GM19468 (cell line): Measurements from ENCODE around the gene DAP.

ENCODE experiments used
- ATAC-seq: cut with Tn5 transposase; IDR thresholded peaks from one replicate; pipeline ENCODE4 v1.9.1; 2021; ENCODE audit warnings: mild to moderate bottlenecking, moderate library complexity, moderate number of reproducible peaks; ENCODE audit not compliant: unreplicated experiment; ENCODE audit errors: extremely low read depth

DAP gene

GRCh38 chr5:10695759-10696543 lies 65.1 kb downstream of the DAP start:
- no peak for ATAC-seq

- ATAC-seq: no peak
Measured at GRCh38 chr5:10695055-10695649, 65.9 kb downstream of the DAP start.

GRCh38 chr5:10691826-10692785 lies 68.9 kb downstream of the DAP start:
- no peak for ATAC-seq

GRCh38 chr5:10690460-10691440 lies 70.3 kb downstream of the DAP start:
- no peak for ATAC-seq

GRCh38 chr5:10689391-10690081 lies 71.5 kb downstream of the DAP start:
- no peak for ATAC-seq

- no peak for ATAC-seq
Measured at GRCh38 chr5:10688651-10689171, 72.3 kb downstream of the DAP start.

- no peak for ATAC-seq
Measured at GRCh38 chr5:10686890-10687289, 74.1 kb downstream of the DAP start.

- ATAC-seq: peak; percentile 40
Measured at GRCh38 chr5:10685115-10685521, 75.9 kb downstream of the DAP start.

- peak; percentile 13 for ATAC-seq
Measured at GRCh38 chr5:10684303-10685086, 76.5 kb downstream of the DAP start.

GRCh38 chr5:10682801-10683525 lies 78.1 kb downstream of the DAP start:
- no peak for ATAC-seq

- no peak for ATAC-seq
Measured at GRCh38 chr5:10681731-10682679, 79.0 kb downstream of the DAP start.

- ATAC-seq: no peak
Measured at GRCh38 chr5:10680876-10681481, 80.1 kb downstream of the DAP start.

GRCh38 chr5:10679336-10679988 lies 81.6 kb downstream of the DAP start:
- no peak for ATAC-seq

- no peak for ATAC-seq
Measured at GRCh38 chr5:10678244-10678643, 82.8 kb downstream of the DAP start.

GRCh38 chr5:10677533-10677932 lies 83.5 kb downstream of the DAP start:
- ATAC-seq: no peak
